ENCODE measurements around the gene PRRG1. TPM values are rescaled to one million over a fixed set of nuclear protein-coding genes. Genes with fewer than 3 reads are reported as not detected.

PRRG1 gene
- polyA plus RNA-seq, 1 donor from 2014 or later = 9.1 TPM

DNA sequence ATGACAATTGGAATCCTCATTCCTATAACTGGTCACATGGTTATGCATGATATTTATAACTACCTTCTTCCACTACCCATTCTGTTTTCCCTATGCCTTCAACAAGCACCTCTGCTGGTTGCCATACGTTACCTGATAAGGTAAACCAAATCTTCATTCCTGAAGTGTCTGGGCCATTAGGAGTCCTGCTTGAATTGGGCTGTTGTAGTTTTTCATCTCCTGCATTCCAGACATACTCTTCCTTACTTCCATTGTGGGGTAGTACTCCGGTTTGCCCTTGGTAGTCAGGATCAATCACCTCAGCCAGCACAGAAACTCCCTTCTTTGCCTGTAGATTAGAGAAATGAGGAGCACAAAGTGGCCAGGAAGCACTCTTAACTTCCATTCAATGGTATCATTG, 113.2 kb downstream of the PRRG1 start:
- H3K36me3 ChIP-seq (ENCODE audit: insufficient read depth, low read length) = no peaks in the 10 kb centered on the region
- no peaks in the 10 kb centered on the region for H3F3A ChIP-seq (ENCODE audit: insufficient read depth, low read length, poor library complexity, severe bottlenecking)
- no peaks in the 10 kb centered on the region for H3K9me3 ChIP-seq (ENCODE audit: low read length)
- no peaks in the 10 kb centered on the region for H3K79me2 ChIP-seq (replicated peaks; ENCODE audit: insufficient read depth, low read length)
- no peak for TF ChIP-seq EZH2 (IDR thresholded peaks at IDR 0.05; ENCODE audit: borderline replicate concordance, insufficient read depth, low read length, poor library complexity, severe bottlenecking)
- TF ChIP-seq, protein P1, sequence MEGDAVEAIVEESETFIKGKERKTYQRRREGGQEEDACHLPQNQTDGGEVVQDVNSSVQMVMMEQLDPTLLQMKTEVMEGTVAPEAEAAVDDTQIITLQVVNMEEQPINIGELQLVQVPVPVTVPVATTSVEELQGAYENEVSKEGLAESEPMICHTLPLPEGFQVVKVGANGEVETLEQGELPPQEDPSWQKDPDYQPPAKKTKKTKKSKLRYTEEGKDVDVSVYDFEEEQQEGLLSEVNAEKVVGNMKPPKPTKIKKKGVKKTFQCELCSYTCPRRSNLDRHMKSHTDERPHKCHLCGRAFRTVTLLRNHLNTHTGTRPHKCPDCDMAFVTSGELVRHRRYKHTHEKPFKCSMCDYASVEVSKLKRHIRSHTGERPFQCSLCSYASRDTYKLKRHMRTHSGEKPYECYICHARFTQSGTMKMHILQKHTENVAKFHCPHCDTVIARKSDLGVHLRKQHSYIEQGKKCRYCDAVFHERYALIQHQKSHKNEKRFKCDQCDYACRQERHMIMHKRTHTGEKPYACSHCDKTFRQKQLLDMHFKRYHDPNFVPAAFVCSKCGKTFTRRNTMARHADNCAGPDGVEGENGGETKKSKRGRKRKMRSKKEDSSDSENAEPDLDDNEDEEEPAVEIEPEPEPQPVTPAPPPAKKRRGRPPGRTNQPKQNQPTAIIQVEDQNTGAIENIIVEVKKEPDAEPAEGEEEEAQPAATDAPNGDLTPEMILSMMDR (IDR thresholded peaks at IDR 0.05; ENCODE audit: poor library complexity, severe bottlenecking) = no peak
- no peak for TF ChIP-seq RAD21 (conservative IDR thresholded peaks at IDR 0.05)
- TF ChIP-seq EP300 (conservative IDR thresholded peaks at IDR 0.05; ENCODE audit: poor library complexity, severe bottlenecking) = no peak
- TF ChIP-seq MXI1 (conservative IDR thresholded peaks at IDR 0.05; ENCODE audit: poor library complexity, severe bottlenecking) = no peak
- TF ChIP-seq POLR2AphosphoS5 (IDR thresholded peaks at IDR 0.05) = no peak
- TF ChIP-seq, protein P2, sequence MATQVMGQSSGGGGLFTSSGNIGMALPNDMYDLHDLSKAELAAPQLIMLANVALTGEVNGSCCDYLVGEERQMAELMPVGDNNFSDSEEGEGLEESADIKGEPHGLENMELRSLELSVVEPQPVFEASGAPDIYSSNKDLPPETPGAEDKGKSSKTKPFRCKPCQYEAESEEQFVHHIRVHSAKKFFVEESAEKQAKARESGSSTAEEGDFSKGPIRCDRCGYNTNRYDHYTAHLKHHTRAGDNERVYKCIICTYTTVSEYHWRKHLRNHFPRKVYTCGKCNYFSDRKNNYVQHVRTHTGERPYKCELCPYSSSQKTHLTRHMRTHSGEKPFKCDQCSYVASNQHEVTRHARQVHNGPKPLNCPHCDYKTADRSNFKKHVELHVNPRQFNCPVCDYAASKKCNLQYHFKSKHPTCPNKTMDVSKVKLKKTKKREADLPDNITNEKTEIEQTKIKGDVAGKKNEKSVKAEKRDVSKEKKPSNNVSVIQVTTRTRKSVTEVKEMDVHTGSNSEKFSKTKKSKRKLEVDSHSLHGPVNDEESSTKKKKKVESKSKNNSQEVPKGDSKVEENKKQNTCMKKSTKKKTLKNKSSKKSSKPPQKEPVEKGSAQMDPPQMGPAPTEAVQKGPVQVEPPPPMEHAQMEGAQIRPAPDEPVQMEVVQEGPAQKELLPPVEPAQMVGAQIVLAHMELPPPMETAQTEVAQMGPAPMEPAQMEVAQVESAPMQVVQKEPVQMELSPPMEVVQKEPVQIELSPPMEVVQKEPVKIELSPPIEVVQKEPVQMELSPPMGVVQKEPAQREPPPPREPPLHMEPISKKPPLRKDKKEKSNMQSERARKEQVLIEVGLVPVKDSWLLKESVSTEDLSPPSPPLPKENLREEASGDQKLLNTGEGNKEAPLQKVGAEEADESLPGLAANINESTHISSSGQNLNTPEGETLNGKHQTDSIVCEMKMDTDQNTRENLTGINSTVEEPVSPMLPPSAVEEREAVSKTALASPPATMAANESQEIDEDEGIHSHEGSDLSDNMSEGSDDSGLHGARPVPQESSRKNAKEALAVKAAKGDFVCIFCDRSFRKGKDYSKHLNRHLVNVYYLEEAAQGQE (IDR thresholded peaks at IDR 0.05; ENCODE audit: borderline replicate concordance) = no peak
- no peak for TF ChIP-seq SMC3 (conservative IDR thresholded peaks at IDR 0.05; ENCODE audit: poor library complexity)
- TF ChIP-seq TAF1 (IDR thresholded peaks at IDR 0.05; ENCODE audit: low read depth) = no peak
- no peaks in the 10 kb centered on the region for H3K27me3 ChIP-seq (ENCODE audit: insufficient read depth, low read depth, low read length)
- no peak overlapping the region for H3K27ac ChIP-seq (ENCODE audit: low read length)
- no peak overlapping the region for H3K4me3 ChIP-seq (ENCODE audit: low read length)
- no peaks in the 10 kb centered on the region for H3K9me2 ChIP-seq (ENCODE audit: insufficient read depth, low read length)
- no peak overlapping the region for H2AFZ ChIP-seq (ENCODE audit: low read depth, low read length)
- no peak overlapping the region for H3K9ac ChIP-seq (ENCODE audit: low read length)
- H4K20me1 ChIP-seq (ENCODE audit: insufficient read depth) = no peaks in the 10 kb centered on the region
- no peak overlapping the region for H3K4me2 ChIP-seq (ENCODE audit: low read length)

DNA sequence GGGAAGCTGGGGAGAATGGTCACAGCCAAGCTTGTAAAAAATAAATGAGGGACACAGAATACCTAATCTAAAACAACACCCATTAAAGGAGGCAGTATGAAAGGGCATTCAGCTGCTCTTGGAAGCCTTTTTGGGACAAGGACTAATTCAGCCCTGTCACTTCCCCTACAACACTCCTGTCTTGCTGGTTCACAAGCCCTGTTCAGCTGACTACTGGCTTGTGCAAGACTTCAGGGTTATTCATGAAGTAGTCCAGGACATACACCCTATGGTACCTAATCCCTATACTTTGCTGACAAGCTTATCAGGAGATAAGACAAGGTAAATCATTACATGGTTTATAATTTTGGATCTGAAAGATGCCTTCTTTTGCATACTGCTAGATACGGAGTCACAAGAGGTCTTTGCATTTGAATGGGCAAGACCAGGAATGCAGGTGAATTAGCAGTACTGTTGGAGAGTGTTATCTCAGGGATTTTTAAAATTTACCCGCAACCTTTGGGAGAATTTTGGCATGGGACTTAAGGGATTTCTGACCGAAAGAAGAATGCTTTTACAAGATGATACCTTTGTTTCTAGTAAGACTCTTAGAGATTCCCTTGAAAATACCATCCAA, 119.1 kb downstream of the PRRG1 start:
- H3K9ac ChIP-seq (ENCODE audit: low read length) = no peak overlapping the region
- H3K27ac ChIP-seq (ENCODE audit: low read length) = no peak overlapping the region
- no peaks in the 10 kb centered on the region for H3K79me2 ChIP-seq (replicated peaks; ENCODE audit: insufficient read depth, low read length)
- H3K9me3 ChIP-seq (ENCODE audit: low read length) = no peaks in the 10 kb centered on the region
- no peaks in the 10 kb centered on the region for H3K27me3 ChIP-seq (ENCODE audit: insufficient read depth, low read depth, low read length)
- H3K4me3 ChIP-seq (ENCODE audit: low read length) = no peak overlapping the region
- H3K36me3 ChIP-seq (ENCODE audit: insufficient read depth, low read length) = no peaks in the 10 kb centered on the region
- H3K4me2 ChIP-seq (ENCODE audit: low read length) = no peak overlapping the region
- TF ChIP-seq POLR2AphosphoS5 (IDR thresholded peaks at IDR 0.05) (no peak), MXI1 (conservative IDR thresholded peaks at IDR 0.05; ENCODE audit: poor library complexity, severe bottlenecking) (no peak), SMC3 (conservative IDR thresholded peaks at IDR 0.05; ENCODE audit: poor library complexity) (no peak), TAF1 (IDR thresholded peaks at IDR 0.05; ENCODE audit: low read depth) (no peak), EZH2 (IDR thresholded peaks at IDR 0.05; ENCODE audit: borderline replicate concordance, insufficient read depth, low read length, poor library complexity, severe bottlenecking) (no peak), RAD21 (conservative IDR thresholded peaks at IDR 0.05) (no peak), EP300 (conservative IDR thresholded peaks at IDR 0.05; ENCODE audit: poor library complexity, severe bottlenecking) (no peak)
- TF ChIP-seq, protein P1 (IDR thresholded peaks at IDR 0.05; ENCODE audit: poor library complexity, severe bottlenecking) = no peak
- TF ChIP-seq, protein P2 (IDR thresholded peaks at IDR 0.05; ENCODE audit: borderline replicate concordance) = no peak
- H2AFZ ChIP-seq (ENCODE audit: low read depth, low read length) = no peak overlapping the region
- no peaks in the 10 kb centered on the region for H3F3A ChIP-seq (ENCODE audit: insufficient read depth, low read length, poor library complexity, severe bottlenecking)
- no peaks in the 10 kb centered on the region for H3K9me2 ChIP-seq (ENCODE audit: insufficient read depth, low read length)
- no peaks in the 10 kb centered on the region for H4K20me1 ChIP-seq (ENCODE audit: insufficient read depth)

All from neural cell (in vitro differentiated cells).